ENCODE results near the gene STPG2. TPM values are rescaled to one million over a fixed set of nuclear protein-coding genes. Genes with fewer than 3 reads are reported as not detected.

STPG2 gene
- total and polyA plus RNA-seq, 2 of the 8 experiments (the other 6 are each of a cell fraction or from before 2014, with no cell fraction given), result 0.03 TPM; not detected in 1

DNA sequence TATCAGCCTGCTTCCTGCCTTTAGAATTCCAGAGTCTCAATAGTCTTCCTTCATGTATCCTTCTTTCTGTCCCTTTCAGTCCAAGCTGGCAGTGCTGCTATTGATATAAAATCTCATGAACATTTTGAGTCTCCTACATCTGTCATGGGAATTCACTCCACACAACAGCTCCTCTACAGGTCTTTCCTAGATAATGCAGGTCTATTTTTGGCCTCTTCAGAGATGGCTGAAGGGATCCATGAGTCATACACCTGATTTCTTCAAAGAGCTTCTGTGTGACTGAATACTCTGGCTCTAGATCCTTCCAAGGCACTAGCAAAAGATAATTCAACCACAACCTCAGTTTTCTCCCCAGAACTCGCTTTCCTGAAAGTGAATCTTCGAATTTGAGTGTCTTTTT is 115.4 kb downstream of the STPG2 start (continued):
- TF ChIP-seq NANOG (IDR thresholded peaks at IDR 0.05; ENCODE audit: insufficient read depth, low read depth, low read length, poor library complexity, severe bottlenecking), result no peak

Measured in H1 (cell line).